Gastrocnemius medialis (tissue), 4 donors: ENCODE data around the gene PPFIA1.

Experiments used
- CTCF ChIP-seq, 5 experiments: fragments of 450-650 bp in 3 of 5; fragments of 200-600 bp in 2 of 5; sonication (generic) in 2 of 5; IDR thresholded peaks in 4 of 5; conservative IDR thresholded peaks in 1 of 5; 1 replicate in 4 of 5; 2 replicates in 1 of 5; pipeline ENCODE4 v1.5.1; 2016 to 2019; ENCODE audit warnings: antibody characterized with exemption in 5 of 5, mild to moderate bottlenecking in 3 of 5, moderate library complexity in 3 of 5
- POLR2A ChIP-seq, 2 donors: fragments of 450-650 bp; IDR thresholded peaks; one replicate each; pipeline ENCODE4 v1.6.1; 2017; ENCODE audit warnings: antibody characterized with exemption in 2 of 2, mild to moderate bottlenecking in 2 of 2, moderate library complexity in 2 of 2

GRCh38 chr11:70364745-70365543 is 94.5 kb downstream of the PPFIA1 start:
- TF ChIP-seq CTCF (IDR thresholded peaks at IDR 0.05 in 4 of 5, conservative IDR thresholded peaks at IDR 0.05 in 1 of 5) (no peak), POLR2A (IDR thresholded peaks at IDR 0.05) (no peak)
